ENCODE data around the gene OR4A16.

OR4A16 gene

GRCh38 chr11:55342901-55343300 is at the start of gene OR4A16:
Gene OR4A16 (plus strand): TSS chr11:55343201. CDS start chr11:55343201, 0 bp downstream.
- no peak for DNase-seq

- no peak for DNase-seq
Observed at GRCh38 chr11:55324500-55324899, 18.5 kb upstream of the OR4A16 start.

GRCh38 chr11:55345306-55345705 is 2.3 kb downstream of the OR4A16 start:
- no peak for DNase-seq

GRCh38 chr11:55349032-55349431 is 6.0 kb downstream of the OR4A16 start:
- no peak for DNase-seq

- no peak for DNase-seq
Observed at GRCh38 chr11:55357560-55358184, 14.7 kb downstream of the OR4A16 start.

- no peak for DNase-seq
Observed at GRCh38 chr11:55367674-55368073, 24.7 kb downstream of the OR4A16 start, which contains the start of gene OR4A15. Gene OR4A15 (plus strand): TSS chr11:55367974. CDS start chr11:55367974, 0 bp downstream.
